Lung microvascular endothelial cell (primary cell): ENCODE data around the gene MRPL37. TPM values are rescaled to one million over a fixed set of nuclear protein-coding genes. Genes with fewer than 3 reads are reported as not detected.
A peak's percentile ranks its signal among the peaks of the same experiment; 100 is the strongest.
"Not testable (repeated sequence)": the region's sequence is repeated elsewhere in the genome, so short reads cannot be mapped to it uniquely, and the experiment has no call there.

Source experiments
- DNase-seq, 2 donors: peaks; one replicate each; pipeline versions ENCODE4 v3.0.0 to v3.0.0-alpha.2; 2010; ENCODE audit warnings: low read depth in 2 of 2
- total RNA-seq: library from RNA; depleted of rRNA; stranded (reverse); fragments of >200 nt; gene quantifications from 2 replicates; pipeline ENCODE4 v1.2.1, GENCODE V29; 2014

MRPL37 gene
- total RNA-seq = 35.5 and 46.2 TPM in 2 replicates

- peak; percentile 97 for DNase-seq
Observed at GRCh38 chr1:54199765-54200518, at the start of gene MRPL37, which contains the start of gene CYB5RL. Gene MRPL37, plus strand, starts transcription at chr1:54200167. Its CDS starts 77 bp downstream, at chr1:54200244. Gene CYB5RL, minus strand, starts transcription at chr1:54200030. Its CDS starts 4,414 bp downstream, at chr1:54195616.

GRCh38 chr1:54151013-54151412, 49.0 kb upstream of the MRPL37 start:
- DNase-seq = no peak

GRCh38 chr1:54152696-54153095, 47.3 kb upstream of the MRPL37 start, which contains the start of gene CDCP2:
Gene CDCP2, minus strand, starts transcription at chr1:54153000. Its CDS starts 78 bp downstream, at chr1:54152922.
- DNase-seq = no peak

- peak in 1 of 2 donors; percentile 30 for DNase-seq
Observed at GRCh38 chr1:54153535-54154439, 46.2 kb upstream of the MRPL37 start.

- no peak for DNase-seq
Observed at GRCh38 chr1:54156201-54156600, 43.8 kb upstream of the MRPL37 start.

GRCh38 chr1:54156986-54157385, 43.0 kb upstream of the MRPL37 start:
- no peak for DNase-seq

GRCh38 chr1:54157401-54157800, 42.6 kb upstream of the MRPL37 start:
- DNase-seq = no peak

- no peak for DNase-seq
Observed at GRCh38 chr1:54158071-54158470, 41.9 kb upstream of the MRPL37 start.

- no peak for DNase-seq
Observed at GRCh38 chr1:54159733-54160316, 40.1 kb upstream of the MRPL37 start.

GRCh38 chr1:54160351-54160750, 39.6 kb upstream of the MRPL37 start:
- no peak for DNase-seq

- DNase-seq = no peak
Observed at GRCh38 chr1:54161495-54162168, 38.3 kb upstream of the MRPL37 start.

GRCh38 chr1:54163051-54163450, 36.9 kb upstream of the MRPL37 start:
- no peak for DNase-seq

GRCh38 chr1:54163573-54163972, 36.4 kb upstream of the MRPL37 start:
- DNase-seq = no peak

- DNase-seq = no peak
Observed at GRCh38 chr1:54165146-54165545, 34.8 kb upstream of the MRPL37 start.

- not testable (repeated sequence) for DNase-seq
Observed at GRCh38 chr1:54166357-54166756, 33.6 kb upstream of the MRPL37 start.

- DNase-seq = peak in 1 of 2 donors; percentile 13
Observed at GRCh38 chr1:54167422-54168139, 32.4 kb upstream of the MRPL37 start.

GRCh38 chr1:54168206-54168965, 31.6 kb upstream of the MRPL37 start:
- DNase-seq = no peak

- DNase-seq = no peak
Observed at GRCh38 chr1:54169068-54169467, 30.9 kb upstream of the MRPL37 start.

- DNase-seq = no peak
Observed at GRCh38 chr1:54171016-54171415, 29.0 kb upstream of the MRPL37 start.

- no peak for DNase-seq
Observed at GRCh38 chr1:54171606-54172005, 28.4 kb upstream of the MRPL37 start.
